ENCODE measurements around the gene RNF212.

DNA sequence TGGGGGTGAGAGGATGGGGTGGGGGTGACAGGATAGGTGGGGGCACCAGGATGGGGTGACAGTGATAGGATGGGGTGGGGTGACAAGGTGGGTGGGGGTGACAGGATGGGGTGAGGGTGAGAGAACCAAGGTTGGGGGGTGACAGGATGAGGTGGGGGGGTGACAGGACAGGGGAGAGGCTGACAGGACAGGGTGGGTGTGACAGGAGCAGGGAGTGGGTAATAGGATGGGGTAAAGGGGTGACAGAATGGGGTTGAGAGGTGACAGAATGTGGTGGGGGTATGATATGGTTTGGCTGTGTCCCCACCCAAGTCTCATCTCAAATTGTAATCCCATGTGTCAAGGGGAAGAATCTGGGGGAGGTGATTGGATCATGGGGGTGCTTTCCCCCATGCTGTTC is 26.0 kb downstream of the RNF212 start:
- TF ChIP-seq POLR2A (IDR thresholded peaks at IDR 0.05) (no peak), CTCF (IDR thresholded peaks at IDR 0.05 in 4 of 5, conservative IDR thresholded peaks at IDR 0.05 in 1 of 5) (no peak)
